ENCODE results near the gene STXBP6. TPM values are rescaled to one million over a fixed set of nuclear protein-coding genes. Genes with fewer than 3 reads are reported as not detected.

Gene STXBP6
- total and polyA plus RNA-seq, 2 experiments from 2014 or later = 3.8 to 6.4 TPM

- DNase-seq (ENCODE audit: low read depth in 1 of 2, low spot score in 1 of 2) = no peak
- no peak overlapping the region for H3K4me3 ChIP-seq
- H3K27me3 ChIP-seq = peaks cover 5% of the 10 kb centered on the region
- TF ChIP-seq CTCF (IDR thresholded peaks at IDR 0.05; ENCODE audit: low read depth, low read length) = no peak
- peaks cover 7% of the 10 kb centered on the region for H3K4me1 ChIP-seq (ENCODE audit: low read depth)
- H3K27ac ChIP-seq = no peak overlapping the region
- no peaks in the 10 kb centered on the region for H3K36me3 ChIP-seq
- no peaks in the 10 kb centered on the region for H3K9me3 ChIP-seq (ENCODE audit: low read depth)
Observed at GRCh38 chr14:24996930-24997725, 52.8 kb downstream of the STXBP6 start.

GRCh38 chr14:24995016-24995415, 54.9 kb downstream of the STXBP6 start:
- Histone ChIP-seq H3K27me3 (peaks cover 5% of the 10 kb centered on the region), H3K9me3 (ENCODE audit: low read depth) (no peaks in the 10 kb centered on the region), H3K4me1 (ENCODE audit: low read depth) (no peaks in the 10 kb centered on the region), H3K27ac (no peak overlapping the region), H3K4me3 (no peak overlapping the region), H3K36me3 (no peaks in the 10 kb centered on the region)
- DNase-seq (ENCODE audit: low read depth in 1 of 2, low spot score in 1 of 2) = no peak
- no peak for TF ChIP-seq CTCF (IDR thresholded peaks at IDR 0.05; ENCODE audit: low read depth, low read length)

- Histone ChIP-seq H3K4me3 (no peak overlapping the region), H3K9me3 (ENCODE audit: low read depth) (no peaks in the 10 kb centered on the region), H3K27me3 (peaks cover 5% of the 10 kb centered on the region), H3K4me1 (ENCODE audit: low read depth) (no peaks in the 10 kb centered on the region), H3K27ac (no peak overlapping the region), H3K36me3 (no peaks in the 10 kb centered on the region)
- DNase-seq (ENCODE audit: low read depth in 1 of 2, low spot score in 1 of 2) = no peak
- no peak for TF ChIP-seq CTCF (IDR thresholded peaks at IDR 0.05; ENCODE audit: low read depth, low read length)
Observed at GRCh38 chr14:24993631-24994030, 56.3 kb downstream of the STXBP6 start.

GRCh38 chr14:24992624-24993360, 57.2 kb downstream of the STXBP6 start:
- no peak overlapping the region for H3K4me3 ChIP-seq
- no peak for TF ChIP-seq CTCF (IDR thresholded peaks at IDR 0.05; ENCODE audit: low read depth, low read length)
- no peak overlapping the region for H3K27ac ChIP-seq
- H3K4me1 ChIP-seq (ENCODE audit: low read depth) = no peaks in the 10 kb centered on the region
- H3K9me3 ChIP-seq (ENCODE audit: low read depth) = no peaks in the 10 kb centered on the region
- no peak for DNase-seq (ENCODE audit: low read depth in 1 of 2, low spot score in 1 of 2)
- H3K27me3 ChIP-seq = peaks cover 5% of the 10 kb centered on the region
- no peaks in the 10 kb centered on the region for H3K36me3 ChIP-seq

GRCh38 chr14:24991821-24992220, 58.1 kb downstream of the STXBP6 start:
- H3K4me3 ChIP-seq = no peak overlapping the region
- no peaks in the 10 kb centered on the region for H3K9me3 ChIP-seq (ENCODE audit: low read depth)
- DNase-seq (ENCODE audit: low read depth in 1 of 2, low spot score in 1 of 2) = no peak
- TF ChIP-seq CTCF (IDR thresholded peaks at IDR 0.05; ENCODE audit: low read depth, low read length) = no peak
- no peaks in the 10 kb centered on the region for H3K36me3 ChIP-seq
- H3K27ac ChIP-seq = no peak overlapping the region
- H3K4me1 ChIP-seq (ENCODE audit: low read depth) = no peaks in the 10 kb centered on the region
- peaks cover 5% of the 10 kb centered on the region for H3K27me3 ChIP-seq

All from cardiac muscle cell (in vitro differentiated cells and primary cell).